ENCODE results near the gene TMUB2. TPM values are rescaled to one million over a fixed set of nuclear protein-coding genes. Genes with fewer than 3 reads are reported as not detected.
"Not testable (repeated sequence)": the region's sequence is repeated elsewhere in the genome, so short reads cannot be mapped to it uniquely, and the experiment has no call there.

TMUB2 gene
- total and polyA plus RNA-seq, 12 donors: 16.3 to 37.2 (median 20.1) TPM

DNA sequence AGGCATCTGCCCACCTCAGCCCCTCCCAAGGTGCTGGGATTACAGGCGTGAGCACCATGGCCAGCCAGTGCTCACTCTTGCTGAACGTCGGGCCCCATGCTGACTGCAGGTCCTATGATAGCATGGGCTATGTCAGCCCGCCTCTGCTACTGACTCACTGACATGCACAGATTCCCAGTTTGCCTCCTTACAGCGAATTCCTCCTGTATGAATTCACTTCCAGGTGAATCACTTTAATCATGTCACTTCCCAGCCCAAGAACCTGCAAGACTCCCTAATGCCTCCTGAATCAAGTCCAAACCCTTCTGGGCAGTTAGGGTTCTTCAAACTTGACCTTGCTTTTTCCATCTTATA, 48.8 kb downstream of the TMUB2 start:
- peak in 1 of 8 donors; percentile 28 for ATAC-seq
- H3K9me3 ChIP-seq: no peaks in the 10 kb centered on the region
- peak overlapping the region in 3 of 10 donors; percentile 38 to 44 (median 39) for H3K27ac ChIP-seq
- no peaks in the 10 kb centered on the region for H3K36me3 ChIP-seq
- TF ChIP-seq, protein P1, sequence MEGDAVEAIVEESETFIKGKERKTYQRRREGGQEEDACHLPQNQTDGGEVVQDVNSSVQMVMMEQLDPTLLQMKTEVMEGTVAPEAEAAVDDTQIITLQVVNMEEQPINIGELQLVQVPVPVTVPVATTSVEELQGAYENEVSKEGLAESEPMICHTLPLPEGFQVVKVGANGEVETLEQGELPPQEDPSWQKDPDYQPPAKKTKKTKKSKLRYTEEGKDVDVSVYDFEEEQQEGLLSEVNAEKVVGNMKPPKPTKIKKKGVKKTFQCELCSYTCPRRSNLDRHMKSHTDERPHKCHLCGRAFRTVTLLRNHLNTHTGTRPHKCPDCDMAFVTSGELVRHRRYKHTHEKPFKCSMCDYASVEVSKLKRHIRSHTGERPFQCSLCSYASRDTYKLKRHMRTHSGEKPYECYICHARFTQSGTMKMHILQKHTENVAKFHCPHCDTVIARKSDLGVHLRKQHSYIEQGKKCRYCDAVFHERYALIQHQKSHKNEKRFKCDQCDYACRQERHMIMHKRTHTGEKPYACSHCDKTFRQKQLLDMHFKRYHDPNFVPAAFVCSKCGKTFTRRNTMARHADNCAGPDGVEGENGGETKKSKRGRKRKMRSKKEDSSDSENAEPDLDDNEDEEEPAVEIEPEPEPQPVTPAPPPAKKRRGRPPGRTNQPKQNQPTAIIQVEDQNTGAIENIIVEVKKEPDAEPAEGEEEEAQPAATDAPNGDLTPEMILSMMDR (IDR thresholded peaks at IDR 0.05): no peak
- DNase-seq: no peak
- no peaks in the 10 kb centered on the region for H3K27me3 ChIP-seq
- H3K4me3 ChIP-seq: no peak overlapping the region
- WGBS, 2 donors: 85 to 90% methylated on average over 5 of the region's 5 CpGs
- peaks cover 0 to 13% (median 4%) of the 10 kb centered on the region in 9 donors for H3K4me1 ChIP-seq
- intact Hi-C loops (cut with DNase I): no loop called here

DNA sequence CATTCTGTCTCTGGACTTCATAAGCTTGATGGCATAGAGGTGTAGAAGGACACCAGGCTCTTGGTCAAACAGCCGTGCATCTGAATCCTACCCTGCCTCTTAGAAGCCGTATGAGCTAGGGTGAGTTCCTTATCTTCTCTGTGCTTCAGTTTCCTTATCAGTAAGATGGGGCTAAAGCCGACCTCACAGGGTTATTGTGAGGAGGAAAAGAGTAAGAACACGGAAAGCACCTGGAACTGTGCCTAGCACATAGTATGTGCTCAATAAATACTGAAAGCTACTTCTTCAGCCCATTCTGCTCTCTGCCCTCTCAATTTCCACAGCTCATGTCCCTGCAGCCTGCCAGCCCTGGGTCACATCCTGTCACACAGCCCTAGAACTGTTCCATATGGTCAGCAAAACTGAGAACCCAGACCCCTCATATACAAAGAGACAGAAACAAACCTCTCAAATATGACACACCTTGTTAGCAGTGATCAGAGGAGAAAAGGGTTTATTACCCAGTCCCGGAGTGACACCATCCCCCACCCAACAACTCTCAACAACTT, 49.7 kb downstream of the TMUB2 start:
- peaks cover 0 to 13% (median 4%) of the 10 kb centered on the region in 9 donors for H3K4me1 ChIP-seq
- no peaks in the 10 kb centered on the region for H3K9me3 ChIP-seq
- no peak overlapping the region for H3K4me3 ChIP-seq
- WGBS, 2 donors: 63 to 70% methylated on average over 5 of the region's 5 CpGs
- no peaks in the 10 kb centered on the region for H3K27me3 ChIP-seq
- TF ChIP-seq, protein P1 (IDR thresholded peaks at IDR 0.05): no peak
- ATAC-seq: no peak
- no peak overlapping the region for H3K27ac ChIP-seq
- H3K36me3 ChIP-seq: no peaks in the 10 kb centered on the region
- intact Hi-C loops (cut with DNase I): no loop called here
- DNase-seq: no peak

DNA sequence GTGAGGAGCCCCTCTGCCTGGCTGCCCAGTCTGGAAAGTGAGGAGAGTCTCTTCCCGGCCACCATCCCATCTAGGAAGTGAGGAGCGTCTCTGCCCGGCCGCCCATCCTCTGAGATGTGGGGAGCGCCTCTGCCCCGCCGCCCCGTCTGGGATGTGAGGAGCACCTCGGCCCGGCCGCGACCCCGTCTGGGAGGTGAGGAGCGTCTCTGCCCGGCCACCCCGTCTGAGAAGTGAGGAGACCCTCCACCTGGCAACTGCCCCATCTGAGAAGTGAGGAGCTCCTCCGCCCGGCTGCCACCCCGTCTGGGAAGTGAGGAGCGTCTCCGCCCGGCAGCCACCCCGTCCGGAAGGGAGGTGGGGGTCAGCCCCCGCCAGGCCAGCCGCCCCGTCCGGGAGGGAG, 51.1 kb downstream of the TMUB2 start:
- H3K27ac ChIP-seq; H3K4me3 ChIP-seq; H3K27me3 ChIP-seq; ATAC-seq; H3K36me3 ChIP-seq; H3K9me3 ChIP-seq; DNase-seq; intact Hi-C loops (cut with DNase I): not testable (repeated sequence)
- WGBS, 2 donors: 94 to 95% methylated on average over 20 of the region's 28 CpGs
- H3K4me1 ChIP-seq: peaks cover 0 to 13% (median 4%) of the 10 kb centered on the region in 9 donors

DNA sequence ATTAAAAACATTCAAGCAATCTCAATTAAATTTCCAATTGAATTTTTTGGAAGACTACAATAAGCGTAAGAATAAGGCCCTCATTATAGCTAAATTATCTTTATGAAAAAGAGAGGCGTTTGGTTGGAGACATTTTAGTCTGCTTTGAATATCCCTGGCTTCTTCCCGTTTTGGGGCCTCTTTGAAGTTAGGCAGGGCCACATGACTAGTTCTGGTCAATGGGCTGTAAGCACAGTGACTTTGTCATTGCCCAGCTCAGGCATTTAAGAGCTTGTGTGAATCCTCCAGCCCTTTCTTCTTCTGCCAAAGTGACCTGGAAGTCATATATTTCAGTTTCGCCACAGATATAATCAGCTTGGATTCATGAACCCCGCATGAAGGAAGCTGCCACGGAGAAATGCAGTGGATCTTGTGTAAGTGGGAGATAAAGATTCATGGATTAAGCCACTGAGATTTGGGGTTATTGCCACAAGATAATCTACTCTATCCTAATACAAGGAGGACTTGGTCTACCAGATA, 54.4 kb downstream of the TMUB2 start:
- 79% methylated on average over 6 of the region's 6 CpGs for WGBS, 2 donors
- Histone ChIP-seq H3K27me3 (no peaks in the 10 kb centered on the region), H3K9me3 (no peaks in the 10 kb centered on the region), H3K4me1 (peaks cover 0 to 11% (median 7%) of the 10 kb centered on the region in 9 donors), H3K4me3 (no peak overlapping the region), H3K27ac (no peak overlapping the region), H3K36me3 (no peaks in the 10 kb centered on the region)
- intact Hi-C loops (cut with DNase I): no loop called here
- ATAC-seq (no peak), DNase-seq (no peak)
- TF ChIP-seq, protein P1 (IDR thresholded peaks at IDR 0.05): no peak

Small RNA genes lying within 50 kb of the gene (microRNA-seq; reads per million reads assigned to microRNA genes)
- gene MIR6782: 0 reads per million in 2 donors

Other genes with a start within 250 kb of the TMUB2 start
- not detected for gene PPY, start 244.5 kb upstream of the TMUB2 start, total RNA-seq
- gene PPY, start 244.5 kb upstream of the TMUB2 start, polyA plus RNA-seq: not detected
- not detected for gene PYY, start 233.0 kb upstream of the TMUB2 start, total RNA-seq
- under 1 TPM in 1 of 2 donors, not detected in 1; 0.06 TPM for gene PYY, start 233.0 kb upstream of the TMUB2 start, polyA plus RNA-seq
- gene NAGS, start 182.3 kb upstream of the TMUB2 start, total RNA-seq: under 1 TPM; 0.30 to 0.86 (median 0.53) TPM
- gene NAGS, start 182.3 kb upstream of the TMUB2 start, polyA plus RNA-seq: under 1 TPM; 0.37 to 0.86 TPM
- gene TMEM101, start 172.0 kb upstream of the TMUB2 start, total RNA-seq: 10 to 100 TPM; 15.6 to 22.1 (median 17.9) TPM
- gene TMEM101, start 172.0 kb upstream of the TMUB2 start, polyA plus RNA-seq: 10 to 100 TPM; 15.7 to 26.4 TPM
- 10 to 100 TPM; 37.9 to 60.7 (median 43.8) TPM for gene LSM12, start 120.3 kb upstream of the TMUB2 start, total RNA-seq
- gene LSM12, start 120.3 kb upstream of the TMUB2 start, polyA plus RNA-seq: 10 to 100 TPM; 25.2 to 41.7 TPM
- gene G6PC3, start 116.2 kb upstream of the TMUB2 start, total RNA-seq: 10 to 100 TPM; 28.9 to 47.3 (median 32.9) TPM
- gene G6PC3, start 116.2 kb upstream of the TMUB2 start, polyA plus RNA-seq: 100 to 1,000 TPM in 1 of 2 donors, 10 to 100 TPM in 1; 78.0 to 114 TPM
- 10 to 100 TPM; 55.2 to 85.4 (median 68.3) TPM for gene HDAC5, start 63.3 kb upstream of the TMUB2 start, total RNA-seq
- 10 to 100 TPM; 56.3 to 63.7 TPM for gene HDAC5, start 63.3 kb upstream of the TMUB2 start, polyA plus RNA-seq
- gene HROB, start 45.0 kb upstream of the TMUB2 start, total RNA-seq: 1 to 10 TPM in 4 of 10 donors, under 1 TPM in 6; 0.49 to 1.9 (median 0.74) TPM
- gene HROB, start 45.0 kb upstream of the TMUB2 start, polyA plus RNA-seq: under 1 TPM; 0.28 to 0.37 TPM
- 10 to 100 TPM; 12.4 to 16.4 (median 13.6) TPM for gene ASB16, start 16.3 kb upstream of the TMUB2 start, total RNA-seq
- gene ASB16, start 16.3 kb upstream of the TMUB2 start, polyA plus RNA-seq: 1 to 10 TPM in 1 of 2 donors, under 1 TPM in 1; 0.64 to 6.5 TPM
- 10 to 100 TPM; 23.7 to 40.6 (median 32.4) TPM for gene ATXN7L3, start 12.9 kb downstream of the TMUB2 start, total RNA-seq
- 10 to 100 TPM; 29.0 to 29.8 TPM for gene ATXN7L3, start 12.9 kb downstream of the TMUB2 start, polyA plus RNA-seq
- gene UBTF, start 32.7 kb downstream of the TMUB2 start, total RNA-seq: 10 to 100 TPM; 35.9 to 56.3 (median 42.5) TPM
- 10 to 100 TPM; 30.8 to 34.4 TPM for gene UBTF, start 32.7 kb downstream of the TMUB2 start, polyA plus RNA-seq
- gene SLC4A1, start 81.2 kb downstream of the TMUB2 start, total RNA-seq: 1 to 10 TPM in 2 of 10 donors, under 1 TPM in 8; 0.11 to 2.4 (median 0.53) TPM
- under 1 TPM in 1 of 2 donors, not detected in 1; 0.06 TPM for gene SLC4A1, start 81.2 kb downstream of the TMUB2 start, polyA plus RNA-seq
- gene RUNDC3A, start 121.6 kb downstream of the TMUB2 start, total RNA-seq: 1 to 10 TPM in 4 of 10 donors, under 1 TPM in 5, not detected in 1; 0.15 to 1.9 (median 0.69) TPM
- gene RUNDC3A, start 121.6 kb downstream of the TMUB2 start, polyA plus RNA-seq: under 1 TPM in 1 of 2 donors, not detected in 1; 0.38 TPM
- 10 to 100 TPM; 36.3 to 54.7 (median 43.1) TPM for gene SLC25A39, start 137.9 kb downstream of the TMUB2 start, total RNA-seq
- gene SLC25A39, start 137.9 kb downstream of the TMUB2 start, polyA plus RNA-seq: 100 to 1,000 TPM in 1 of 2 donors, 10 to 100 TPM in 1; 81.8 to 105 TPM
- gene GRN, start 158.3 kb downstream of the TMUB2 start, total RNA-seq: 100 to 1,000 TPM; 113 to 303 (median 154) TPM
- 100 to 1,000 TPM in 1 of 2 donors, 10 to 100 TPM in 1; 41.5 to 103 TPM for gene GRN, start 158.3 kb downstream of the TMUB2 start, polyA plus RNA-seq
- under 1 TPM; 0.25 to 0.95 (median 0.46) TPM for gene FAM171A2, start 176.9 kb downstream of the TMUB2 start, total RNA-seq
- under 1 TPM; 0.29 to 0.57 TPM for gene FAM171A2, start 176.9 kb downstream of the TMUB2 start, polyA plus RNA-seq
- gene ITGA2B, start 202.7 kb downstream of the TMUB2 start, total RNA-seq: 1 to 10 TPM in 1 of 10 donors, under 1 TPM in 8, not detected in 1; 0.18 to 1.2 (median 0.62) TPM
- gene ITGA2B, start 202.7 kb downstream of the TMUB2 start, polyA plus RNA-seq: 1 to 10 TPM in 1 of 2 donors, under 1 TPM in 1; 0.30 to 1.2 TPM